ENCODE results near the gene EPHA6.
"Not testable (repeated sequence)": the region's sequence is repeated elsewhere in the genome, so short reads cannot be mapped to it uniquely, and the experiment has no call there.

Gene EPHA6

GRCh38 chr3:97485206-97485605 lies 670.8 kb downstream of the EPHA6 start:
- DNase-seq = no peak

GRCh38 chr3:97487587-97487986 lies 673.2 kb downstream of the EPHA6 start:
- DNase-seq = no peak

GRCh38 chr3:97488741-97489140 lies 674.3 kb downstream of the EPHA6 start:
- DNase-seq = no peak

GRCh38 chr3:97495896-97496295 lies 681.5 kb downstream of the EPHA6 start:
- DNase-seq = no peak

GRCh38 chr3:97497138-97497537 lies 682.7 kb downstream of the EPHA6 start:
- no peak for DNase-seq

- DNase-seq = no peak
These were observed 690.1 kb downstream of the EPHA6 start for GRCh38 chr3:97504463-97504862.

- DNase-seq = no peak
These were observed 696.4 kb downstream of the EPHA6 start for GRCh38 chr3:97510795-97511194.

GRCh38 chr3:97515076-97515475 lies 700.7 kb downstream of the EPHA6 start:
- no peak for DNase-seq

- DNase-seq = no peak
These were observed 716.3 kb downstream of the EPHA6 start for GRCh38 chr3:97530691-97531090.

- DNase-seq = not testable (repeated sequence)
These were observed 733.2 kb downstream of the EPHA6 start for GRCh38 chr3:97547573-97547972.

- no peak for DNase-seq
These were observed 736.0 kb downstream of the EPHA6 start for GRCh38 chr3:97550408-97550807.

GRCh38 chr3:97552186-97552585 lies 737.8 kb downstream of the EPHA6 start:
- DNase-seq = no peak

GRCh38 chr3:97575742-97576141 lies 761.3 kb downstream of the EPHA6 start:
- DNase-seq = no peak

GRCh38 chr3:97576221-97576620 lies 761.8 kb downstream of the EPHA6 start:
- DNase-seq = no peak

- peak; percentile 98 for DNase-seq
These were observed 765.0 kb downstream of the EPHA6 start for GRCh38 chr3:97579365-97579764.

GRCh38 chr3:97610626-97611025 lies 796.2 kb downstream of the EPHA6 start:
- no peak for DNase-seq

- DNase-seq = no peak
These were observed 798.2 kb downstream of the EPHA6 start for GRCh38 chr3:97612632-97613031.

GRCh38 chr3:97613139-97613538 lies 798.7 kb downstream of the EPHA6 start:
- no peak for DNase-seq

GRCh38 chr3:97620514-97620913 lies 806.1 kb downstream of the EPHA6 start:
- not testable (repeated sequence) for DNase-seq

- DNase-seq = no peak
These were observed 822.1 kb downstream of the EPHA6 start for GRCh38 chr3:97636465-97636864.

- no peak for DNase-seq
These were observed 832.5 kb downstream of the EPHA6 start for GRCh38 chr3:97646932-97647331.

GRCh38 chr3:97647441-97647982 lies 833.1 kb downstream of the EPHA6 start:
- DNase-seq = no peak

- DNase-seq = no peak
These were observed 841.6 kb downstream of the EPHA6 start for GRCh38 chr3:97655971-97656370.

- DNase-seq = no peak
These were observed 842.2 kb downstream of the EPHA6 start for GRCh38 chr3:97656638-97657037.

GRCh38 chr3:97658668-97659285 lies 844.4 kb downstream of the EPHA6 start:
- peak; percentile 49 for DNase-seq

Measured in NCI-H446 treated with DMSO at 0.1 percent for 48 hours (cell line).